Neutrophil (primary cell): Measurements from ENCODE around the gene ZFAND6.
A peak's percentile ranks its signal among the peaks of the same experiment; 100 is the strongest.

Source experiments
- H3K27ac ChIP-seq: fragments of 200-600 bp; sonication (generic); 2 replicates; pipeline ENCODE4 v1.5.1; 2016; ENCODE audit warnings: mild to moderate bottlenecking, moderate library complexity
- H3K27me3 ChIP-seq: fragments of 200-600 bp; sonication (generic); 2 replicates; pipeline ENCODE4 v1.6.0; 2016; ENCODE audit warnings: mild to moderate bottlenecking
- H3K36me3 ChIP-seq: fragments of 200-600 bp; sonication (generic); 2 replicates; pipeline ENCODE4 v1.5.1; 2017
- H3K4me1 ChIP-seq, 2 experiments: fragments of 200-600 bp in 1 of 2; sonication (generic) in 1 of 2; 1 replicate in 1 of 2; 2 replicates in 1 of 2; pipeline versions ENCODE4 v1.5.1 to v1.6.1; 2013 to 2016; ENCODE audit warnings: low read depth in 1 of 2, low read length in 1 of 2, mild to moderate bottlenecking in 1 of 2, moderate library complexity in 1 of 2; ENCODE audit not compliant: control insufficient read depth in 1 of 2, insufficient read depth in 1 of 2
- H3K4me3 ChIP-seq, 2 experiments: fragments of 200-600 bp in 1 of 2; sonication (generic) in 1 of 2; 1 replicate in 1 of 2; 2 replicates in 1 of 2; pipeline ENCODE4 v1.5.1; 2013 to 2016; ENCODE audit warnings: low read depth in 1 of 2, low read length in 1 of 2, mild to moderate bottlenecking in 1 of 2, moderate library complexity in 1 of 2
- H3K9me3 ChIP-seq: fragments of 200-600 bp; sonication (generic); 2 replicates; pipeline ENCODE4 v1.5.1; 2016
- TF ChIP-seq, protein P1 (sequence below): fragments of 200-600 bp; sonication (generic); IDR thresholded peaks from 2 replicates; pipeline ENCODE4 v1.5.1; 2016; ENCODE audit warnings: antibody characterized with exemption

The ZFAND6 gene

DNA sequence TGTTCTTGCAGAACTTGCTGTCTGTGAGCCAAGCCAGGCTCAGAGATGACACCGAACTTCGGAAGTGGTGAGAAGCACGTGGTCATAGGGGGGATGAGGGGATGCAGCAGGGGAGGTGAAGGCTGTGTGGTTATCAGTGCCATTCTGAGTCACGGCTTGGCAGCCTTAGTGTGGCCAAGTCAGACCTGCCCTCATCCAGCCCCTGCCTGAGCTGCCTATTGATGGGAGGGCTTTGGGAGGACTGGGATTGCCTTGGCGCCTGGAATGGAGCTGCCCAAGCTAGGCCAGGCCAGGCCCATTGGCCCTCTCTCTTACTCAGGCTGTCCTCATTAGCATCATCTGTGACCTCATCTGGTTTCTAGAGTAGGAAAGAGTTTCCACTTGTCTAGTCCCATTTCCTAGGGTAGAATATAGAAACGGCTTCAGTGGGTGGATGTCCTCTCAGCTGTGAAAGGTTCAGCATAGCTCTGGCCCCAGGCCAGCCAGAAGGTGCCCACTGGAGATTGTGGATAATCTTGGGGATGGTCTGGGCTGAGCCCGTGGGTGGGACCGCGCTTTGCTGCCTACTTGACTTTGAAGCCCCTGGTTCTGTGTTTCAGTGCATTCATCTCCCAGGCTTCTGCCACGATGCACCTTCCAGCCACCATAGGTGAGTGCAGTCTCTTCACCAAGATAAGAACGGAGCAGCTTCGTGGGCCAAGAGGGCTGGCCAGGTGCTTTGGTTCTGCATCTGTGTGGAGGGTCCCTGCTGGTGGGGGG lies 100.5 kb downstream of the ZFAND6 start:
- Histone ChIP-seq H3K27me3 (no peaks in the 10 kb centered on the region), H3K9me3 (no peaks in the 10 kb centered on the region), H3K36me3 (no peaks in the 10 kb centered on the region), H3K4me1 (peaks cover 33 to 36% of the 10 kb centered on the region in 2 experiments), H3K27ac (peak overlapping the region; percentile 86), H3K4me3 (peak overlapping the region; percentile 27 to 31)
- TF ChIP-seq, protein P1, sequence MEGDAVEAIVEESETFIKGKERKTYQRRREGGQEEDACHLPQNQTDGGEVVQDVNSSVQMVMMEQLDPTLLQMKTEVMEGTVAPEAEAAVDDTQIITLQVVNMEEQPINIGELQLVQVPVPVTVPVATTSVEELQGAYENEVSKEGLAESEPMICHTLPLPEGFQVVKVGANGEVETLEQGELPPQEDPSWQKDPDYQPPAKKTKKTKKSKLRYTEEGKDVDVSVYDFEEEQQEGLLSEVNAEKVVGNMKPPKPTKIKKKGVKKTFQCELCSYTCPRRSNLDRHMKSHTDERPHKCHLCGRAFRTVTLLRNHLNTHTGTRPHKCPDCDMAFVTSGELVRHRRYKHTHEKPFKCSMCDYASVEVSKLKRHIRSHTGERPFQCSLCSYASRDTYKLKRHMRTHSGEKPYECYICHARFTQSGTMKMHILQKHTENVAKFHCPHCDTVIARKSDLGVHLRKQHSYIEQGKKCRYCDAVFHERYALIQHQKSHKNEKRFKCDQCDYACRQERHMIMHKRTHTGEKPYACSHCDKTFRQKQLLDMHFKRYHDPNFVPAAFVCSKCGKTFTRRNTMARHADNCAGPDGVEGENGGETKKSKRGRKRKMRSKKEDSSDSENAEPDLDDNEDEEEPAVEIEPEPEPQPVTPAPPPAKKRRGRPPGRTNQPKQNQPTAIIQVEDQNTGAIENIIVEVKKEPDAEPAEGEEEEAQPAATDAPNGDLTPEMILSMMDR, result no peak

DNA sequence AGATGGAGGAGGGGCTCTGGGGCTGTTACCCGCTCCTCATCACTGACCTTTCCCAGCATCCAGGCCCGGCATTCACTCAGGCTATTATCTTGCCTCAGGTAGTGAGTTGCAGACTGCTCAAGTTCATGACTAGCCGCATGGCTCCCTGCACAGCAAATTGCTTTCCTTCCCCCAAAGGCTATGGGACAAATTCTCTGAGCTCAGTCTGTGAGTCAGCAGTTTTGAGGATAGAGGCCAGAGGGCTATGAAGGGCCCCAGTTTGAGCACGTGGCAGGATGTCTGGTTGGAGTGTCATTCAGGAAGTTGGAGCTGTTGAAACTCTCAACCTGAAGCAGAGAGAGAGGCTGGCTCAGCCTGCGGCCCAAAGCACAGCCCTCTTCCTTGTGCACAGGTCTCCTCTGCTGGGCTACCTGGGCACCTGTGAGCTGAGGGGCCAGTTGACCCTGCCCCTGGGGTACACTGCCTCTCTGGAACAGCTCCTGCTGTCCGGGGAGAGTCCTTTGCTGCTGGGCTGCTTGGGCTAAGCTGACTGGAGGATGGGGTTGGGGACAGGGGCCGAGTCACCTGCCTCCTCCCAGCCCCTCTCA lies 101.2 kb downstream of the ZFAND6 start:
- peak overlapping the region; percentile 27 to 31 for H3K4me3 ChIP-seq
- H3K27me3 ChIP-seq, result no peaks in the 10 kb centered on the region
- H3K9me3 ChIP-seq, result no peaks in the 10 kb centered on the region
- no peaks in the 10 kb centered on the region for H3K36me3 ChIP-seq
- TF ChIP-seq, protein P1, result no peak
- H3K4me1 ChIP-seq, result peaks cover 33 to 36% of the 10 kb centered on the region in 2 experiments
- H3K27ac ChIP-seq, result peak overlapping the region; percentile 86

DNA sequence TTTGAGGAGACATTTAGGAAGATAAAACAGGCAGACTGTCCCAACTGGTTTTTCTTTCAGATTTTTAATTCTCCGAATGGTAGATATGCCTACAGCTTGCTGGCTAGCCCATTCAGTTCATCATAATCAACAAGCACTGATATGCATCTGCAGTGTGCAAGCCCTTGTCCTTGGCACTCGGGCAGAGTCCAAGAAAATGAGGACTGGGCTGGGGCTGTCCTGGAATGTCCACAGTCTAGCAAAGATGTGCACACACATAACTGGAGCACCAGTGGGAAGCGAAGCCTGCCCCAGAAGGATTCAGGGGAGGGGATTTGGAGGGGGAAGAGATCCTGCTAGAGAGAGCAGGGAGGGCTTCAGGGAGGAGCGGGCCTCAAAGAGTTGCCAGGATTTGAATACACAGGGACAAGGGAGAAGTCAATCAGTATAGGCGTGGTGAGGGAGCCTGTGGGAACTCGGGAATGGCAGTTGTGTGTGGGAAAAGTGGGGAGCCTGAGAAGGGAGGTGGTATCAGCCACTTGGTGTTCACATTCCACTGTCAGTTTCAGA lies 102.1 kb downstream of the ZFAND6 start:
- TF ChIP-seq, protein P1, result no peak

DNA sequence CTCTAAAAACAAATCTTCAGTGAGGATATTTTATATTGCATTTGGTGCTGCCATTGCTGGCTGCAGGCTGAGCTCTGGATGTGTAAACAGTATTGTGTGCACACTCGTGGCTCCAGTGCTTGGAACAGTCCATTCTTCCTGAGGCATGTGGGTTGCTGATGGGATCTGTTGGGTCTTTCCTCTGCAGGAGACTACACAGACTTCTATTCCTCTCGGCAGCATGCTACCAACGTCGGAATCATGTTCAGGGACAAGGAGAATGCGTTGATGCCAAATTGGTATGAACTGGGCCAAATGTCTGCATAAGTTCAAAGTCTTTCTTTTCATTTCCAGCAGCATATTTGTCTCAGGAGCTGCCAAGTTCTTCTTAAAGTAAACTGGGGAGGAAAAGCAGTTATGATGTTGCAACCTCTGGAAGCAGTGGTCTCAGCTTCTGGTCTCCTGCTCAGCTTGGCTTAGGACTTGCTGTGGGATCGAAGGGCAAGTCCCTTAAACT lies 102.6 kb downstream of the ZFAND6 start:
- Histone ChIP-seq H3K27ac (peak overlapping the region; percentile 86), H3K36me3 (no peaks in the 10 kb centered on the region), H3K4me3 (no peak overlapping the region), H3K9me3 (no peaks in the 10 kb centered on the region), H3K4me1 (peaks cover 33 to 36% of the 10 kb centered on the region in 2 experiments), H3K27me3 (no peaks in the 10 kb centered on the region)
- TF ChIP-seq, protein P1, result no peak

More for the DNA sequence above, 102.1 kb downstream of the ZFAND6 start:
- no peaks in the 10 kb centered on the region for H3K27me3 ChIP-seq
- peak overlapping the region; percentile 86 for H3K27ac ChIP-seq
- H3K4me1 ChIP-seq, result peaks cover 33 to 36% of the 10 kb centered on the region in 2 experiments
- peak overlapping the region in 1 of 2 experiments; percentile 31 for H3K4me3 ChIP-seq
- no peaks in the 10 kb centered on the region for H3K9me3 ChIP-seq
- H3K36me3 ChIP-seq, result no peaks in the 10 kb centered on the region

DNA sequence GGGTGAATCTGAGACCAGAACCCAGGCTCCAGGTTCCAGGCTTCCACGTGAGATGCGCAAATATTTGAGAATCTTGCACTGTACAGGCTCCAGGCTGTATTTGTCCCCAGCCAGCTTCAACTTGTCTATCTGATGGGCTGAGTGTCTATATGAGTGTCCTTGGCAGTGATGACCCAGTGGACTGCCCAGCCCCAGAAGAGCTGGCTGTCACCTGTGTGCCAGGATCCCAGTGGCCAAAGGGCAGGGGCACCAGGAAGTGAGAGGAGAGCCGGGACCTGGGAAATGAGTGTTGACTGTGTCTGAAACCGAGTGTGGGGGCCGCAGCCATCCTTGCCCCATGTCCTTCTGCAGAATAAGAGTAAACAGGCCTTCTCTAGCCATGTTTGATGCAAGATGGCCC lies 103.7 kb downstream of the ZFAND6 start:
- no peak overlapping the region for H3K4me3 ChIP-seq
- no peaks in the 10 kb centered on the region for H3K9me3 ChIP-seq
- H3K4me1 ChIP-seq, result peaks cover 33 to 36% of the 10 kb centered on the region in 2 experiments
- TF ChIP-seq, protein P1, result no peak
- no peaks in the 10 kb centered on the region for H3K27me3 ChIP-seq
- no peaks in the 10 kb centered on the region for H3K36me3 ChIP-seq
- H3K27ac ChIP-seq, result no peak overlapping the region
